ENCODE measurements around the gene TMEM143. TPM values are rescaled to one million over a fixed set of nuclear protein-coding genes. Genes with fewer than 3 reads are reported as not detected.

TMEM143 gene
- total and polyA plus RNA-seq, 2 of the 8 experiments (the other 6 are each of a cell fraction or from before 2014, with no cell fraction given) = 14.2 to 19.1 TPM

DNA sequence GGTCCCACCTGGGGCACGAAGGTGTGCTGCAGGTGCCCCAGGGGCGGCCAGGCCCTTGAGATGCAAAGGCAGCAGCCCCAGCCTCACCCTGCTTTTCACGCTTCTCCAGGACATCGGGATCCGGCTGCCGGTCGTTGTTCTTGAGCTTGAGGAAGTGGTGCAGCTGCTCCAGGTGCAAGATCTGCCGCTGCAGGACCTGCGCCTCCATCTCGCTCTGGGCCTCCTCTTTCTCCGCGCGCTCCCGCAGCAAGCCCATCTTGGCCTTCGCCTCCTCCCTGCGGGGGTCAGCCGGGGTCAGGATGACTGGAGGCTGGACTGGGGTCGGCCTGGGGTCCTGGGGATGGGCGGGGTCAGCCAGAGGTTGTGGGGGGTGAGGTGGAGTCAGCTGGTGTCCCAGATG lies 59.9 kb downstream of the TMEM143 start (continued):
- no peak for TF ChIP-seq GABPA (IDR thresholded peaks at IDR 0.05; ENCODE audit: borderline replicate concordance, insufficient read depth, low read length)
